Upper lobe of right lung (tissue), 1 donor: ENCODE data around the gene LARGE1. TPM values are rescaled to one million over a fixed set of nuclear protein-coding genes. Genes with fewer than 3 reads are reported as not detected.

ENCODE experiments used
- ATAC-seq: fragments of 200-7000 bp; cut with Tn5 transposase; one replicate; pipeline ENCODE4 v1.9.1; 2020; ENCODE audit warnings: mild to moderate bottlenecking, moderate library complexity
- DNase-seq: peaks from one replicate; pipeline ENCODE4 v3.0.0-alpha.2; 2020
- H3K27ac ChIP-seq: fragments of 200-600 bp; one replicate; pipeline ENCODE4 v1.8.0; 2022
- H3K27me3 ChIP-seq: fragments of 200-600 bp; one replicate; pipeline ENCODE4 v1.8.0; 2022; ENCODE audit warnings: mild to moderate bottlenecking
- H3K36me3 ChIP-seq: fragments of 200-600 bp; one replicate; pipeline ENCODE4 v1.8.0; 2022
- H3K4me1 ChIP-seq: fragments of 200-600 bp; one replicate; pipeline ENCODE4 v1.8.0; 2022
- H3K4me3 ChIP-seq: fragments of 200-600 bp; one replicate; pipeline ENCODE4 v1.8.0; 2022; ENCODE audit warnings: mild to moderate bottlenecking
- H3K9me3 ChIP-seq: fragments of 200-600 bp; one replicate; pipeline ENCODE4 v1.8.0; 2022
- CTCF ChIP-seq: fragments of 200-600 bp; IDR thresholded peaks from one replicate; pipeline ENCODE4 v1.8.0; 2022; ENCODE audit warnings: antibody characterized with exemption
- intact Hi-C: fragments of 100-400 bp; cut with DNase I; formaldehyde crosslinking; loops from one replicate; pipeline ENCODE4 v1.11.0; 2022
- total RNA-seq: library from RNA; stranded (reverse); fragmentation: NEBNext Ultra II Directional; extraction: Animal tissue kit (Norgen Biotek cat#: 25700); gene quantifications from one replicate; pipeline ENCODE4 v1.2.1, GENCODE V29; 2021
- donor health status: DM: no; HTN: yes; CAD: no; lungs with severe emphysema.

LARGE1 gene
- total RNA-seq, 1 donor from 2014 or later, result 33.5 TPM

- H3K9me3 ChIP-seq, result no peaks in the 10 kb centered on the region
- DNase-seq (no peak), ATAC-seq (no peak)
- intact Hi-C loops, result no loop called here
- TF ChIP-seq CTCF, result no peak
- H3K27ac ChIP-seq, result no peak overlapping the region
- no peaks in the 10 kb centered on the region for H3K27me3 ChIP-seq
- no peaks in the 10 kb centered on the region for H3K4me1 ChIP-seq
- H3K36me3 ChIP-seq, result no peaks in the 10 kb centered on the region
- no peak overlapping the region for H3K4me3 ChIP-seq
Observed at GRCh38 chr22:33605221-33605620, 315.1 kb downstream of the LARGE1 start.

- DNase-seq (no peak), ATAC-seq (no peak)
- Histone ChIP-seq H3K4me1 (no peaks in the 10 kb centered on the region), H3K36me3 (no peaks in the 10 kb centered on the region), H3K9me3 (no peaks in the 10 kb centered on the region), H3K4me3 (no peak overlapping the region), H3K27me3 (no peaks in the 10 kb centered on the region), H3K27ac (no peak overlapping the region)
- no peak for TF ChIP-seq CTCF
- intact Hi-C loops, result no loop called here
Observed at GRCh38 chr22:33601062-33601461, 319.2 kb downstream of the LARGE1 start.

- no peaks in the 10 kb centered on the region for H3K9me3 ChIP-seq
- no peaks in the 10 kb centered on the region for H3K27me3 ChIP-seq
- ATAC-seq (no peak), DNase-seq (no peak)
- H3K4me1 ChIP-seq, result no peaks in the 10 kb centered on the region
- no peaks in the 10 kb centered on the region for H3K36me3 ChIP-seq
- no peak overlapping the region for H3K4me3 ChIP-seq
- intact Hi-C loops, result no loop called here
- H3K27ac ChIP-seq, result no peak overlapping the region
- no peak for TF ChIP-seq CTCF
Observed at GRCh38 chr22:33600595-33600994, 319.7 kb downstream of the LARGE1 start.

- H3K4me1 ChIP-seq, result no peaks in the 10 kb centered on the region
- intact Hi-C loops, result no loop called here
- H3K27me3 ChIP-seq, result no peaks in the 10 kb centered on the region
- H3K9me3 ChIP-seq, result no peaks in the 10 kb centered on the region
- H3K36me3 ChIP-seq, result no peaks in the 10 kb centered on the region
- no peak for DNase-seq
- H3K27ac ChIP-seq, result no peak overlapping the region
- ATAC-seq, result no peak
- no peak overlapping the region for H3K4me3 ChIP-seq
- no peak for TF ChIP-seq CTCF
Observed at GRCh38 chr22:33600113-33600512, 320.2 kb downstream of the LARGE1 start.

- intact Hi-C loops, result no loop called here
- no peaks in the 10 kb centered on the region for H3K36me3 ChIP-seq
- H3K4me1 ChIP-seq, result no peaks in the 10 kb centered on the region
- H3K9me3 ChIP-seq, result no peaks in the 10 kb centered on the region
- no peak for DNase-seq
- H3K27ac ChIP-seq, result no peak overlapping the region
- H3K4me3 ChIP-seq, result no peak overlapping the region
- no peaks in the 10 kb centered on the region for H3K27me3 ChIP-seq
- ATAC-seq, result no peak
- TF ChIP-seq CTCF, result no peak
Observed at GRCh38 chr22:33599596-33599995, 320.7 kb downstream of the LARGE1 start.

GRCh38 chr22:33598821-33599220, 321.5 kb downstream of the LARGE1 start:
- Histone ChIP-seq H3K9me3 (no peaks in the 10 kb centered on the region), H3K27ac (no peak overlapping the region), H3K27me3 (no peaks in the 10 kb centered on the region), H3K4me1 (no peaks in the 10 kb centered on the region), H3K36me3 (no peaks in the 10 kb centered on the region), H3K4me3 (no peak overlapping the region)
- ATAC-seq (no peak), DNase-seq (no peak)
- TF ChIP-seq CTCF, result no peak
- intact Hi-C loops, result no loop called here
